Pancreas (tissue), 10 donors: ENCODE data around the gene USP13. TPM values are rescaled to one million over a fixed set of nuclear protein-coding genes. Genes with fewer than 3 reads are reported as not detected.
A peak's percentile ranks its signal among the peaks of the same experiment; 100 is the strongest.

ENCODE experiments used
- ATAC-seq, 4 donors: fragments of 200-7000 bp; cut with Tn5 transposase; one replicate each; pipeline versions ENCODE4 v1.8.0 to v1.9.1; 2020; ENCODE audit warnings: mild to moderate bottlenecking in 4 of 4, moderate library complexity in 4 of 4
- DNase-seq, 6 donors: peaks; one replicate each; pipeline ENCODE4 v3.0.0-alpha.2; 2020
- FAIRE-seq: peaks from 2 replicates; lab custom pipeline; 2012; peaks lifted over from hg19 to GRCh38; lab: Jason Lieb, UNC
- H3K27ac ChIP-seq, 4 donors: fragments of 200-600 bp; sonication (generic); 1 replicate in 3 of 4; 2 replicates in 1 of 4; pipeline versions ENCODE4 v1.5.0 to v1.8.0; 2020
- H3K27me3 ChIP-seq, 4 donors: fragments of 200-600 bp; one replicate each; pipeline ENCODE4 v1.8.0; 2021
- H3K36me3 ChIP-seq, 3 donors: fragments of 200-600 bp; sonication (generic) in 1 of 3; one replicate each; pipeline versions ENCODE4 v1.5.0 to v1.8.0; 2020 to 2021
- H3K4me1 ChIP-seq, 3 donors: fragments of 200-600 bp; one replicate each; pipeline ENCODE4 v1.8.0; 2021
- H3K4me3 ChIP-seq, 4 donors: fragments of 200-600 bp; sonication (generic) in 2 of 4; one replicate each; pipeline versions ENCODE4 v1.5.0 to v1.8.0; 2020 to 2021
- H3K9me3 ChIP-seq, 4 donors: fragments of 200-600 bp; one replicate each; pipeline ENCODE4 v1.8.0; 2021
- CTCF ChIP-seq, 4 donors: fragments of 200-600 bp; sonication (generic) in 3 of 4; IDR thresholded peaks; one replicate each; pipeline versions ENCODE4 v1.5.0 to v1.8.0; 2021; ENCODE audit warnings: antibody characterized with exemption in 4 of 4
- WGBS, 2 donors: extraction: QIAGEN DNeasy Blood & Tissue Kit; methylation state at CpG; one replicate each; pipeline ENCODE4 v1.1.7; 2013; 5-methylcytosine and 5-hydroxymethylcytosine counted together
- intact Hi-C, 3 donors: fragments of 100-400 bp; cut with DNase I; formaldehyde crosslinking; loops; one replicate each; pipeline versions ENCODE4 v1.11.1 to v1.14.2; 2022
- polyA plus RNA-seq, 2 donors: library from polyadenylated mRNA; stranded (reverse); fragments of 200-250 nt; gene quantifications; one replicate each; pipeline ENCODE4 v1.2.3, GENCODE V29; 2013
- total RNA-seq, 6 donors: library from RNA; stranded (reverse); fragmentation: NEBNext Ultra II Directional in 4 of 6; extraction: Animal tissue kit (Norgen Biotek cat#: 25700) in 4 of 6; gene quantifications; one replicate each; pipeline versions ENCODE4 v1.2.1 to v1.2.4, GENCODE V29; 2021 to 2023
- donor health status: healthy with polysubstance abuse.
- donor health status: DM: no; HTN: no; CAD: no; lungs with moderate emphysema.
- donor health status: DM: no; HTN: no; CAD: no.
- donor health status: control.
- donor health status: control.
- donor health status: Bipolar disorder and iron deficiency.
- donor health status: DM: yes; HTN: yes; CAD: no.
- donor health status: DM: no; HTN: no; CAD: no.
- donor health status: DM: no; HTN: no; CAD: no.
- donor health status: DM: yes; HTN: yes; CAD: no.

Gene USP13
- total and polyA plus RNA-seq, 8 donors = 1.1 to 6.1 (median 4.8) TPM

GRCh38 chr3:179832333-179832854 is 179.6 kb downstream of the USP13 start:
- no peak overlapping the region for H3K27ac ChIP-seq
- TF ChIP-seq CTCF (IDR thresholded peaks at IDR 0.05) = no peak
- WGBS, 2 donors = 96 to 100% methylated on average over 3 of the region's 3 CpGs

GRCh38 chr3:179833294-179833693 is 180.5 kb downstream of the USP13 start:
- Histone ChIP-seq H3K9me3 (no peaks in the 10 kb centered on the region), H3K27me3 (no peaks in the 10 kb centered on the region), H3K4me3 (no peak overlapping the region), H3K4me1 (peaks cover 0 to 11% (median 0%) of the 10 kb centered on the region in 3 donors), H3K27ac (no peak overlapping the region), H3K36me3 (no peaks in the 10 kb centered on the region)
- intact Hi-C loops = no loop called here
- no peak for TF ChIP-seq CTCF (IDR thresholded peaks at IDR 0.05)
- no peak for FAIRE-seq
- no peak for DNase-seq
- peak in 1 of 4 donors; percentile 36 for ATAC-seq

More at GRCh38 chr3:179832333-179832854, 179.6 kb downstream of the USP13 start:
- intact Hi-C loops = no loop called here
- H3K27me3 ChIP-seq = no peaks in the 10 kb centered on the region
- DNase-seq = no peak
- ATAC-seq = no peak
- no peak overlapping the region for H3K4me3 ChIP-seq
- no peak for FAIRE-seq
- no peaks in the 10 kb centered on the region for H3K36me3 ChIP-seq
- H3K4me1 ChIP-seq = peaks cover 0 to 11% (median 0%) of the 10 kb centered on the region in 3 donors
- no peaks in the 10 kb centered on the region for H3K9me3 ChIP-seq

DNA sequence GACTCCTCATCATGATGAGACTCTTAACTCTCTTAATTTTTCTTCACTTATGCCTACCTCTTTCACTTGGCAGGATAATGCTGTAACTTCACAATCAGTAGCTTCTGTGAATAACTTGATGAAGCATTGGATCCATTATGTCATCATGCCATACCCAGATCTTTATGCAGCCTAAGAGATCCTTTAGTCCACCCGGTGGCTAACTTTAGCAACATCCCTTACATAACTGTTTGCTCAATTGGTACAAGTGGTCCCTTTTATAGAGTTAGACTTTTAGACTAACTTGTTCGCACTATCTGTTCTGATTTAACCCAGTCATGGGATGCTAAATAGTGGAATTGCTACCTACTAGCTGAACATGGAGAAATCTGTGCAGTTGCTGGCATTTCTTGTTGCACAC is 184.5 kb downstream of the USP13 start:
- Histone ChIP-seq H3K4me3 (no peak overlapping the region), H3K27me3 (no peaks in the 10 kb centered on the region), H3K9me3 (no peaks in the 10 kb centered on the region), H3K27ac (no peak overlapping the region), H3K36me3 (no peaks in the 10 kb centered on the region), H3K4me1 (peaks cover 0 to 11% (median 0%) of the 10 kb centered on the region in 3 donors)
- WGBS, 2 donors = 86 to 99% methylated on average over 2 of the region's 2 CpGs
- ATAC-seq = no peak
- DNase-seq = no peak
- no peak for TF ChIP-seq CTCF (IDR thresholded peaks at IDR 0.05)
- intact Hi-C loops = no loop called here
- no peak for FAIRE-seq

Other genes with a start within 250 kb of the USP13 start
- gene GNB4, start 201.6 kb upstream of the USP13 start, total RNA-seq = 10 to 100 TPM in 1 of 6 donors, 1 to 10 TPM in 4, under 1 TPM in 1; 0.97 to 14.3 (median 2.9) TPM
- 1 to 10 TPM; 1.2 to 1.7 TPM for gene GNB4, start 201.6 kb upstream of the USP13 start, polyA plus RNA-seq
- gene ACTL6A, start 90.1 kb upstream of the USP13 start, total RNA-seq = 10 to 100 TPM; 11.2 to 21.4 (median 16.3) TPM
- 10 to 100 TPM; 37.9 to 38.1 TPM for gene ACTL6A, start 90.1 kb upstream of the USP13 start, polyA plus RNA-seq
- 10 to 100 TPM in 3 of 6 donors, 1 to 10 TPM in 3; 5.0 to 13.2 (median 8.9) TPM for gene MRPL47, start 48.4 kb upstream of the USP13 start, total RNA-seq
- 10 to 100 TPM; 20.1 to 21.1 TPM for gene MRPL47, start 48.4 kb upstream of the USP13 start, polyA plus RNA-seq
- gene NDUFB5, start 48.2 kb upstream of the USP13 start, total RNA-seq = 10 to 100 TPM; 30.6 to 48.6 (median 43.2) TPM
- gene NDUFB5, start 48.2 kb upstream of the USP13 start, polyA plus RNA-seq = 10 to 100 TPM; 43.7 to 52.0 TPM